ENCODE measurements around the gene HAP1.
"Not testable (repeated sequence)": the region's sequence is repeated elsewhere in the genome, so short reads cannot be mapped to it uniquely, and the experiment has no call there.

HAP1 gene, protein sequence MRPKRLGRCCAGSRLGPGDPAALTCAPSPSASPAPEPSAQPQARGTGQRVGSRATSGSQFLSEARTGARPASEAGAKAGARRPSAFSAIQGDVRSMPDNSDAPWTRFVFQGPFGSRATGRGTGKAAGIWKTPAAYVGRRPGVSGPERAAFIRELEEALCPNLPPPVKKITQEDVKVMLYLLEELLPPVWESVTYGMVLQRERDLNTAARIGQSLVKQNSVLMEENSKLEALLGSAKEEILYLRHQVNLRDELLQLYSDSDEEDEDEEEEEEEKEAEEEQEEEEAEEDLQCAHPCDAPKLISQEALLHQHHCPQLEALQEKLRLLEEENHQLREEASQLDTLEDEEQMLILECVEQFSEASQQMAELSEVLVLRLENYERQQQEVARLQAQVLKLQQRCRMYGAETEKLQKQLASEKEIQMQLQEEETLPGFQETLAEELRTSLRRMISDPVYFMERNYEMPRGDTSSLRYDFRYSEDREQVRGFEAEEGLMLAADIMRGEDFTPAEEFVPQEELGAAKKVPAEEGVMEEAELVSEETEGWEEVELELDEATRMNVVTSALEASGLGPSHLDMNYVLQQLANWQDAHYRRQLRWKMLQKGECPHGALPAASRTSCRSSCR

DNA sequence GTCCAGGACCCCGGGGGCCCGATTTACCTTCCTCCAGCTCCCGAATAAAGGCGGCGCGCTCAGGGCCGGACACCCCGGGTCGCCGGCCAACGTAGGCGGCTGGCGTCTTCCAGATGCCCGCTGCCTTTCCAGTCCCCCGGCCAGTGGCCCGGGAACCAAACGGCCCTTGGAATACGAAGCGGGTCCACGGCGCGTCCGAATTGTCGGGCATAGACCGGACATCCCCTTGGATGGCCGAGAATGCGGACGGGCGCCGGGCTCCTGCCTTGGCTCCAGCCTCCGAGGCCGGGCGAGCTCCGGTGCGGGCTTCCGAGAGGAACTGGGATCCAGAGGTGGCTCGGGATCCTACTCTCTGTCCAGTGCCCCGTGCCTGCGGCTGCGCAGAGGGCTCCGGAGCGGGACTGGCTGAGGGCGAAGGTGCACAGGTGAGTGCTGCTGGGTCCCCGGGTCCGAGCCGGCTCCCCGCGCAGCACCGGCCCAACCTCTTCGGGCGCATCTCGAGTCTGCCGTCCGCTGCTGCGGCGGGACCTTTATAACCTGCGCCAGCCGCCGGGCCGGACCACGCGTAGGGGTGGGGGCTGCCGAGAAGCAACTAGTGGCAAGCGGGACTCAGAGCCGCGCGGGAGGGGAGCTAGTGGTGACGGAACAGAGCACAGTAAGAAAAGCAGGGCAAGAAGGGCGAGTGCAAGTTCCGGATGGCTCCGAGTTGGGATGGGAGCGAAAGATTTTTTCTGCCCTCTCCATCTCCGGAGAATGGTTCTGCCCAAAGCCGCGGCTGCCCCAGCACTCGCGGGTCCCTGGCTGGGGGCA lies at the start of gene HAP1:
HAP1 (minus strand) TSS at position 505 of the 810 bp plus-strand sequence; CDS start at position 496, 9 bp downstream.
- DNase-seq: no peak

DNA sequence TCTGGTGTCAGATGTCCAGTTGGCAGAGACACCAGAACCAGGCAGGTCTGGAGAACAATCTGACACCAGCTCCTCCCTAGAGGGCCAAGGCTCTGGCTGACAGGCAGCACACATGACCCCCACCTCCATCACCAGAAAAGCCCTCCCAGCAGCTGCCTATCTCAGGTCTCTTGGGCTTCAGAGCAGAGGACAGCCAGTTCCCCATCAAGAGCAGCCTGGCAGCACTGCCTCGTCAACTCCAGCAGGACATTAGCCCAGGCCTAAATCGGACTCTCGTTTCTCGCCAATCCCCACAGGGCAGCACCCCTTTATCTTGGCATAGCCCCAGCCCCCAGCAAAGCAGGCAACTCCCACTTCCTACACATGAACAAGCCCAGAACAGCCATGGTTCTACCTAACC lies 47.7 kb upstream of the HAP1 start:
- no peak for DNase-seq

DNA sequence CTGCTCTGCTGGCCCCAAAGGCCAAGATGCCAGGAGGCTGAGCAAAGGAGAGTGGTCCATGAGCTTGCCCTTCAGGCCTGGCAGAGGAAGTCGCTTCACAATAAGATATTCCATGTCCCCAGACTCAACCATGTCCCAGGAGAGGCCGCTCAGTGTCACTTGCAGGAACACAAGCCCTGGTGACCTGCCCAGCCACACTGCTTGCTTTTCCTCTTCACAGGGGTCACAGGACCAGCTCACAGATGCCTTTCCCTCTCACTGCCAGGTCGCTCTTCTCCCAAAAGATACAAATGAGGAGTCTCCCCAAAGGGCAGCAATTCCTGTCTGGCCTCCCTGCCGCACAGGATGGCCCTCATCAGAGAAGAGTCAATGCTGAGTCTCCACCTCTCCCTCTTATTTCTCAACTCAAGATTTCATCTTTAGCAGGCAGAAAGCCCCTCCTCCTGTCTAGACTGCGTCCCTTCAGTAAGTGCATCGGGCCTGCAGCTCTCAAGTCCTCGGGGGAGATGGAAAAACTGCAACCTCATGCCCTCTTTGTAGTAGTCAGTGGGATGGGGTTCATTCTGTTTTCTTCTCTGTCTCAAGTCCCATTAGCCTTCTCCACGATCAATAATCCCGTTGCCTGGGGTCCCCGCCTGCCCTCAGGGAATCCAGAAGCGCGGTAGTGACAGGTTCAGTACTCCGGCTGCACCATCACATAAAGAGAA lies 47.1 kb upstream of the HAP1 start:
- DNase-seq: no peak

DNA sequence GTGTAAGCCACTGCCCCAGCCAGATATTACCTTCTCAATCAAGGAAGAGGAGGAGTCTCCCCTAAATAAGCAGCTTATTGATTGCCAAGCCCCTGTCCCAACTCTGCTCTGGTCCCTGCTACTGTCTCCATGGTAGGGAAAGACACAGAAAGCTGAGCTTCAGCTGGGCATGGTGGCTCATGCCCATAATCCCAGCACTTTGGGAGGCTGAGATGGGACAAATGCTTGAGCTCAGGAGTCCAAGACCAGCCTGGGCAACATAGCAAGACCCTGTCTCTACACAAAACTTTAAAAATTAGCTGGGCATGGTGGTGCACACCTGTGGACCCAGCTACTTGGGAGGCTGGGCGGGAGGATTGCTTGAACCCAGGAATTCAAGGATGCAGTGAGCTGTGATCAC lies 45.5 kb upstream of the HAP1 start:
- DNase-seq: no peak

DNA sequence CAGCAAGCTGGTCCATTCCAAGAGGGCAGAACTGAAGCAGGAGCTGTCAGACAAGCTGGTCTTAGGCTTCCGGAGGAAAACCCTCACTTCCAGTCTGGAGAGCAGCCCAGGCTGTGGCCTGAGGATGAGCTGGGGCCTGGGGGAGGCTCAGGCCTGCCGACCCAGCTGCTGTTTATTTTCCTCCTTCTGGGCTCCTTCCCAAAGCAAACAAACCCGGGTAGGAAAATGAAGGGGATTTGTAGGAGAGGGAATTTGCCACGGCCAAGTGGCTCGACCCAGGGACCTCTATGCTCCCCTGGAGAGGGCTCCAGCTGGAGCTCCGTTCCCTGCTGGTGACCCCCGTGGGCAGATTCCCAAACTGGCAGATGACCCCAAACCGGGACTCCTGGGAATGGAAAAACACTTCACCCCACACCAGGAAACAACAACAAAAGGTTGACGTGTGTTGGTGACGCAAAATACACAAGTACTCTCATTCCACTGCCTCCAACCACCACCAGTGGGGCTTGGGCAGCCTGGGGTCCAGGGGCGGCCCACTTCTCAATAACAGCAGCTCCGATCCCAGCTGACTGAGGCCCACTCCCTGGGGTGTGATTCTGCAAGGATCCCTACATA lies 43.2 kb upstream of the HAP1 start:
- peak; percentile 82 for DNase-seq

DNA sequence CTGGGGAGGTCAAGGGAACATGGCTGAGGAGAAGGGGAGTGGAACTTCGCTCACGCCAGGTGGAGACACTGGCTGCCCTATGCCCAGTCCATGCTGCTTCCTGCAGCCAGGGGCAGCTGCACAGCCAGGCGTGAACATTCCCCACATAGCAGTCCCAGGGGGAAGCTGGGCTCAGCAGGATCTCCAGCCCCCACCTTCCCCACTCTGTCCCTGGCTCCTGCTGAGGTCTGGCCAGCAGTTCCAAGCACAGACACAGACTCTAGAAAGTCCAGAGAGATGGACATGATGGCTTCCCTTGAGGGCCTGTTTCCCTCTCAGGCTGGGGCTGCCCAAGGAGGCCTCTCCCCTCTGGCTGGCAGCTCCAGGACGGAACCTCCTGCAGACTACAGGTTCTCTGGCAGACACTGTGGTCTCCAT lies 42.7 kb upstream of the HAP1 start:
- no peak for DNase-seq

DNA sequence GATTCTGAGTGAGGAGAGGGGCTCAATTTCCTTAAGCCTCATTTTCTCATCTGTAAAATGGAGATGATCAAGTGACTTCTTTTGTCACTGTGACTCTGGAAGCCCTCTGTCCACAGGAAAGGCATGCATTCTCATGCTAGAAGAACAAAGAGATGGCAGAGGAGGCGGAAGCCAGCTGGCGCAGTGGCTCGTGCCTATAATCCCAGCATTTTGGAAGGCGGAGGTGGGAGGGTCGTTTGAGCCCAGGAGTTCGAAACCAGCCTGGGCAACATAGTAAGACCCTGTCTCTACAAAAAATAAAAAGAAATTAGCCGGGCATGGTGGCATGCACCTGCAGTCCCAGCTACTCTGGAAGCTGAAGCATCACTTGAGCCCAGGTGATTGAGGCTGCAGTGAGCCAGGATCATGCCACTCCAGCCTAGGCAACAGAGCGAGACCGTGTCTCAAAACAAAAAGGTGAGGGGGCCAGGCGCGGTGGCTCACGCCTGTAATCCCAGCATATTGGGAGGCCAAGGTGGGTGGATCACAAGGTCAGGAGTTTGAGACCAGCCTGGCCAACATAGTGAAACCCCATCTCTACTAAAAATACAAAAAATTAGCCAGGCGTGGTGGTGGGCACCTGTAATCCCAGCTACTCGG lies 41.9 kb upstream of the HAP1 start:
- not testable (repeated sequence) for DNase-seq

DNA sequence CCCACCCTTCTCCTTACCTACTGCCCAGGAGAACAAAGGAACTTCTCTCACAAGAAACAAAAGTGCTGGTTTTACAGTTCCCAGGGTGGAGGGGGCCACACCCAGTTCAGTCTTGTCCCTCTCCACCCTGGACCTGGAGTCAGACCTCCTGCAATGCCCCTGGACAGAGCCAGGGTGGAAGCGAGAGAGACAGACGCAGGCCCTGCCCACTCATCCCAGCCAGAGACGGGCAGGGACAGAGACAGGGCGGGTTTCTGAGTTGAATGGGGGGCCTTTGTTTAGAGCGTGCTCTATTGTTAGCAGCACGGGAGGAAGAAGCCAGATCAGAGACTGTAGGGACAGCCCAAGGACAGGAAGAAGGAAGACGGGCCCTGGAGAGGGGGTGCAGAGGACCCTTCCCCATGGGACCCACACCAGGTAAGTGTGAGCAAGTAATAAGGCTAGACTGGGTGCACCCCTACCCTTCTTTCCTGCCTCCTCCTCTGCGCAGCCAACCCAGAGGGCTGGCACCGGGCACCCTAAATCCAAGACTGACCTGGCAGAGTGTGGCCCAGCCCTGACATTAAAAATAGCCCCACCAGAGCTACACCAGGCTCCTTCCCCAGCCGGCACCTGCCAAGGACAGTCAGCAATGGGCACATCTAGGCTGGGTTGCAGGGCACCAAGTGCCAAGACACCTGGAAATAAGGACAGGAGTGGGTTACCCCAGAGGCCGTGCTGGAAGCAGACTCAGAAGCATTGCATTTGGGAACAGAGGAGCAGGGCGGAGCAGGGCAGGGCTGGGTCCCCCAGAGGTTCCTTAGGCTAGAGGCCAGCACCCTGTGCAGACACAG lies 41.2 kb upstream of the HAP1 start:
- DNase-seq: no peak

DNA sequence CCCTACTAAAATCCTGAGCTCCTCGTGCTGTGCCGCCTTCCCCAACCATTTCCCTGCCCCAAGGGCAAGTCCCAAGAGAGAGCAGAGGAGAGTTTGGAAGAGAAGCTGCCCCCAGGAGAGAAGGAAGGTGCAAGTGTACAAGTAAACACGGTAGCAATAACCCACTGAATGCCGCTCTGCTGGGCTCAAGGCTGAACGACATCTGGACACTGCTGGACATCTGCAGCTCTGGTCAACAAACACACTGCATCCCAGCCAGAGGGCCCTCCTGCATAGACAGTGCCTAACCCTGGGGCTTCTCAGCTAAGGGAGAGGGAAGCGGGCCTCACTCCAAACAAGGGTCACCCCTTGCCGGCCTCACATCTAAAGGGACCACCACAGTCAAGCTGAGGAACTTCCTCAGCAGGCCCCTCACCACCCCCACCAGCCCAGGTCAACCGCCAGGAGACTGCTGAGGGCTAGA lies 39.3 kb upstream of the HAP1 start:
- DNase-seq: no peak

DNA sequence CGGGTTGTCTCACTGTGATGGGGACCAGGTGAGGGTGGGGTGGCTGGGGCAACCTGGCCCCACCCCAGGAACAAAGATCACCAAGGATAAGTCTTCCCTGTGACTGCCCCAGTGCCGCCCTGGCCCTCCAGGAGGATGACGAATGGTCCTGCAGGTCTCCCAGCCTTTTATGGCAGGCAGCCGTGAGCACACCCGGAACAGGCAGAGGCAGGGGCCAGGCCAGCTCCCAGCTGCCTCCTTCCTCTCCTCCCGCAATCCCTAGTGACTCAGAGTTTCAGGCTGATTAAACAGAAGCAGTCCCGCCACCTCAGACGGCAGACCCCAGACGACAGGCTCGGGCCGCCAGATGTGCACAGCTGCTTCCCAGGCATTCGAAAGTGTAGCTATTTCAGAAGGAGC lies 38.7 kb upstream of the HAP1 start:
- no peak for DNase-seq

DNA sequence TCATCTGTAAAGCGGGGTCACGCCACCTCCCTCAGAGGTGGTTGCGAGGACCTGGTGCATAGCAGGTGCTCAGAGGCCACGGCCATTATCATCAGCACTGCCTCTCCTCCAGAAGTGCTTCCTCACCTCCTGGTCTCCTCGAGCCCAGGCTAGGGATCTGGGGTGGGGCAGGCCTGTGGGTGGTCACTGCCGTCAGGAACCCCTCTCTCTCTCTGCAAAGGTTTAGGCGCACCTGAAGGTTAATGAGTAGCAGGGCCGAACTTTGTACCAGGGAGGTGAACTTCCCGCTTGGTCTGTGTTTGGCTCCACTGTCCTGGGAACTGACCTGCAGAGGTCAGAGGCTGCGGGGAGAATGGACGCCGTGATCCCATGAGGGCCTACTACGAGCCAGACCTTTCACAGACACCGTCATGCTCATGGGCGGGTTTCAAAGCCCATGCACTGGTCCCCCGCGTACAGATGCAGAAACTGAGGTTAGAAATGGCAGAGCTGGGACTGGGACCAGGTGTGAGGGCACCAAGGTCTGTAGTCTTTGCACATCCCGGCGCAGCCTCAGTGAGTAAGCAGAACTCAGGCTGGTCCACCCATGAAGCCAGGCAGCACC lies 38.2 kb upstream of the HAP1 start:
- no peak for DNase-seq

DNA sequence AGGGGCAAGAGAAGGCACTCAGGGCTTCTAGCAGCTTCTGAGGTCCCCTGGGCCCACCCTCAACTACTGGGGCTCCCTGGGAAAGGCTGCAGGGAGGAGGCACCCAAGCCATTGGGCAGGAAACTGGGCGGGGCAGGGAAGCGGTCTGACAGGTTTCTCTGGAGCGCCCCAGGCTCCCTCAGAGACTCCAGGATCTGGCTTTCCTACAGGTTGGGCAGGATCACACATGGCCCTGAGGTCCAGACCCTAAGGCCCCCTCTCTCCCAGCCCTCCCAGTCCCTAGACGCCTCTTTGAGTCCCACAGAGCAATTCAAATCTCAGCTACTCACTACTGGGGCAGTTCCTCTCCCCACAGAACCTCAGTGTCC lies 37.8 kb upstream of the HAP1 start:
- no peak for DNase-seq

DNA sequence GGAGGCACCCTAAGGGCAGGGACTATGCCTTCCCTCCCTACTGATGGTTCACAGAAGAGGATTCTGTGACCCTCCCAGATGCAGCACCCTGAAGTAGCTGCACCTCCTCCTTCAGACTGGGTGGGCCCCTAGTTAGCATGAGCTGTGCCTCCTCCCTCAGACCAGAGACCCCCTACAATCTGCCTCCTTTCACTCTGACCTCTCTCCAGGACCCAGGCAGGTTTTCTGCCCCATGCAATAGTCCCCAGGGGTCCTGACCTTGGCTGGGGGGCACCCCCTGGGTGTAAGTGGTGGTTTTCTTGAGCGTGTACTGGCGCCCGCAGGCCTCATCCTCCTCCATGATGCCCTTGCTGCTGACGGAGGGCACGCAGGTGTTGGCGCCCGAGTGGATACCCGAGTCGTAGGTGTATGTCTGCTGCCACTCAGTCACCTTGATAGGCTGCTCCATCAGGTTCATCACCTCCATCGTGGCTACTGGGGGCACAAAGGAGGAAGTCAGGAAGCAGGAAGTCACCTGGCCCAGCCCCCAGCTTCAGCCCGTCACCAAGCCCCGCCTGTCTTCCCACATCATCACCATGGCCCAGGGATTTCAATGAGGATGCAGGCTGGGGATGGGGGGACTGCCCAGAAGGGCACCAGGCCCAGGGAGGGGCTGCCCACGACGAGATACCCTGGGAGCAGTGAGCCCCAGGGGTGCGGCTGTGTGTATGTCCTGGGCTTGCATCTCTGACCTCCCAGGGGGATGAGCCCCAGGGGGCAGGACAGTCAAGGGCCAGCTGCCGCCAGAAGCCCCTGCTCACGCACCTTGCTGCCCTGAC lies 37.2 kb upstream of the HAP1 start:
- no peak for DNase-seq

DNA sequence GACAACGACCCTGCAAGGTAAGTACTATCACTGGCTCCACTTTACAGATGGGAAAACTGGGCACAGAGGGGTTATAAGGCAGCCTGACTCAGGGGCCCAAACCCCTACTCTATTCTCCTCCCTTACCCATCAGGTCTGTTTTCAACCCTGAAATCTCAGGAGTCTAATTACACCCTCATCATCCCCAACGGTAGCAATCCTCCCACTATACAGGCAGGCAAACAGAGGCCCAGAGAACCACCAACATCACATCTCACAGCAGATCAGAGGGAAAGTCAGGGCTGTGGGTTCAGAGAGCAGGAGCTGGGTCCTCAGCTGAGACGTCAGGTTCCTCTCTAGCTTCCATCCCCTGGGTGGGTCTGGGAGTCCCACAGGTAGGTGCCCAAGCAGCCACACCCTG lies 35.5 kb upstream of the HAP1 start:
- no peak for DNase-seq

DNA sequence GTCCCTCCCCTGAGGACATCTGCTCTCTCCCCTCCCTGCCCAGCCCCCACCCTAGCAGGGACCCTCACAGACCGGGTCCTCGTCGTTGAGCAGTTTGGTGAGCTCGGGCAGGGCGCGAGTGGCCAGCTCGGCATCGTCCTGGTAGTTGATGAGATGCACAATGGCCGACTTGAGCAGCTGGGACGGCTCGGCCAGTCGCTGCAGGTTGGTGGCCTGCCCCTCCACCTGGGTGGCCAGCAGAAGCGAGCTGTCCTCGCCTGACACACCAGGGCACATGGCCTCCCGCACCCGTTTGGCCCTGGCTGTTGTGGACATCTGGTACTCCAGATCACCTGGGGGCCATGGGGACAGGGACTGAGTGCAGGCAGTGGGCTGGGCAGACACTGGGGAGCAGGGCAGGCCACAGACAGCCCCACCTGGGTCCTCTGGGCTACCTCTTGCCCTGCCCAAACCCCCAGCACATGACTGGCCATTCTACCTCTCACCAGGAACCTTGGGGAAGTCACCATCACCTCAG lies 35.0 kb upstream of the HAP1 start:
- no peak for DNase-seq

DNA sequence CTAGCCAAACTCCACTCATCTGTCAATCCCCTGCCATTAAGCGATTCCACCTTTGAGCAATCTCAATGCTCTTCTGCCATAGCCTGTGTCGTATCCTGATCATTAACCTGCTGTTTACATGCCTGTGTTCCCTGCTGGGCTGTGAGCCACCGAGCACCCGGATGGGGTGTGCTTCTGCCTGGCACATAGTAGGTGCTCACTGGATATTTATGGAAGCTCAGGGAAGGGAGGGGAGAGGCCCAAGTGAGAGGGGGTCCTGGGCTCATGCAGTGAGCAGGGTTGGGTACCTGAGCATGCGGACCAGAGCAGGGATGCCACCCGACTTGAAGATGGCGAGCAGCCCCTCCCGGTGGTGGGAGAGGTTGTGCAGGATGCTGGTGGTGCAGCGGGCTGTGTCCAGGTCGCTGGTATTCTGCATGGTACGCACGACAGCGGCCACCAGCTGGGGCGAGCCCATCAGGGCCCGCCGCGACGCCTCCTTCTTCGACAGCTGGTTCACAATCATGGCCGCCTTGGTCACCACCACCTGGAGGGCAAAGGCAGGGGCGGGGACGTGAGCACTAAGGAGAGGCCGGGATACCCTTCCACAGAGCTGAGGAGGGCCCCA lies 34.3 kb upstream of the HAP1 start:
- no peak for DNase-seq

DNA sequence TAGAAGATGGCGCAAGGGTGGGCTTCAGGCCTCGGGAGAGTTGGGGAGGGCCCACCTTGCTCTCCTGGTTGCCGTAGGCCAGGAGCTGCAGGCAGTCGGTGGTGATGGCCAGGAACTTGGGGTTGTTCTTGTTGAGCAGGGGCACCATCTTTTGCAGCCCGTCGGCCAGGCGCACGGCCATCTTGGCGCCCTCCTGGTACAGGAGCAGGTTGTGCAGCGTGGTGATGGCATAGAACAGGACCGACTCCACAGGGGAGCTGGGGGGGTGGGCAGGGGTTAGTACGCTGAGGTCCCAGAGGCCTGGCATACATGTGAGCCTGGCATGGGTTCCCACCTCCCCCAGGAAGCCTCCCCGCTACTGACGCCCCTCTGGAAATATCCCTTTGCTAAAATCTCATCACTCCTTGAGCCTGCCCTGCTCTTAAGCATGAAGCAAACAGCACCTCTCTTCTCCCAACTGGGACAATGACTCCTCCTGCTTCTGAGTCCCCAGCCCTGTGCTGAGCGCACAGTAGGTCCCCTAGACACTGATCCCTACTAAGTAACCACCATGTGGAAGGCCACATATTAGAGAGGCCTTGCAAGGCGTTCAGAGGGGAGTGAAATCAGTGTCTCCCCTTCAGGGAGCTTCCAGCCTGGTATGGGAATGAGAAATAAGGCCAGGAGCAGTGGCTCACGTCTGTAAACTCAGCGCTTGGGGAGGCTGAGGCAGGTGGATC lies 33.0 kb upstream of the HAP1 start:
- no peak for DNase-seq

DNA sequence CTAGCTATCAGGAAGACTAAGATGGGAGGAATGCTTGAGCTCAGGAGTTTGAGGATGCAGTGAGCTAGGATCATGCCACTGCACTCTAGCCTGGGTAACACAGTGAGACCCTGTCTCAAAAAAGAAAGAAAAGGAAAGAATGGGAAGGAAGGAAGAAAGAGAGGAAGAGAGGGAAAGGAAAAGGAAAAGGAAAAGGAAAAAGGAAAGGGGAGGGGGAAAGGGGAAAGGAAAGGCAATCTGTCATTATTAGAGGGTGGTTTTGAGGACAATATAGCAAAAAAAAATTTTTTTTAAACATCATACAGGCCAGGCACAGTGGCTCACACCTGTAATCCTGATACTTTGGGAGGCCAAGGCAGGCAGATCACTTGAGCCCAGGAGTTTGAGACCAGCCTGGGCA lies 31.7 kb upstream of the HAP1 start:
- no peak for DNase-seq

All from NCI-H2081 treated with DMSO at 0.1 percent for 48 hours (cell line).